DND-41 (cell line): ENCODE data around the gene KAZALD1.
"Not testable (repeated sequence)": the region's sequence is repeated elsewhere in the genome, so short reads cannot be mapped to it uniquely, and the experiment has no call there.

ENCODE experiments used
- ATAC-seq: fragments of 200-7000 bp; cut with Tn5 transposase; 3 replicates; pipeline ENCODE4 v1.9.1; 2021; ENCODE audit warnings: low read depth; ENCODE audit not compliant: insufficient read depth
- DNase-seq: peaks from one replicate; pipeline ENCODE4 v3.0.0-alpha.2; 2020
- H2AFZ ChIP-seq: 2 replicates; pipeline ENCODE4 v1.6.0; 2012; ENCODE audit warnings: low read depth, low read length
- H3K27ac ChIP-seq: 2 replicates; pipeline ENCODE4 v1.5.1; 2012; ENCODE audit warnings: low read length, inconsistent platforms
- H3K27me3 ChIP-seq: fragments of 200-600 bp; sonication (generic); 2 replicates; pipeline ENCODE4 v1.6.0; 2012; ENCODE audit warnings: low read length, mild to moderate bottlenecking, inconsistent platforms; ENCODE audit not compliant: insufficient read depth, poor library complexity
- H3K36me3 ChIP-seq: 2 replicates; pipeline ENCODE4 v1.5.1; 2012; ENCODE audit warnings: low read length, inconsistent platforms; ENCODE audit not compliant: insufficient read depth
- H3K4me1 ChIP-seq: 2 replicates; pipeline ENCODE4 v1.5.1; 2012; ENCODE audit warnings: mild to moderate bottlenecking, low read length; ENCODE audit not compliant: insufficient read depth
- H3K4me2 ChIP-seq: 2 replicates; pipeline ENCODE4 v1.6.0; 2012; ENCODE audit warnings: mild to moderate bottlenecking, moderate library complexity, low read length, inconsistent platforms; ENCODE audit not compliant: insufficient read depth
- H3K4me3 ChIP-seq, 2 experiments: fragments of 200-600 bp in 1 of 2; shearing (Covaris generic) in 1 of 2; 2 replicates each; pipeline ENCODE4 v1.5.1; 2012 to 2016; ENCODE audit warnings: inconsistent platforms in 2 of 2, low read length in 2 of 2, mild to moderate bottlenecking in 2 of 2, low read depth in 1 of 2, moderate library complexity in 1 of 2
- H3K79me2 ChIP-seq: 2 replicates; pipeline ENCODE4 v1.6.0; 2012; ENCODE audit warnings: low read length, inconsistent platforms; ENCODE audit not compliant: insufficient read depth
- H3K9ac ChIP-seq: 2 replicates; pipeline ENCODE4 v1.6.0; 2012; ENCODE audit warnings: low read depth, mild to moderate bottlenecking, inconsistent platforms, low read length, moderate library complexity
- H3K9me3 ChIP-seq: 2 replicates; pipeline ENCODE4 v1.5.1; 2012; ENCODE audit warnings: low read length, moderate library complexity, mild to moderate bottlenecking, inconsistent platforms; ENCODE audit not compliant: insufficient read depth, severe bottlenecking
- H4K20me1 ChIP-seq: 2 replicates; pipeline ENCODE4 v1.6.0; 2012; ENCODE audit warnings: low read length; ENCODE audit not compliant: insufficient read depth
- CTCF ChIP-seq: IDR thresholded peaks from 2 replicates; pipeline ENCODE4 v1.5.1; 2012; ENCODE audit warnings: borderline replicate concordance, low read length, moderate library complexity, mild to moderate bottlenecking; ENCODE audit not compliant: poor library complexity, severe bottlenecking; ENCODE audit errors: extremely low read depth
- EZH2 ChIP-seq: IDR thresholded peaks from 3 replicates; pipeline ENCODE4 v1.6.1; 2012; ENCODE audit warnings: borderline replicate concordance, low read depth, mild to moderate bottlenecking, moderate library complexity, low read length, inconsistent platforms; ENCODE audit not compliant: severe bottlenecking

The KAZALD1 gene

GRCh38 chr10:101033276-101033675, 28.5 kb upstream of the KAZALD1 start:
- H4K20me1 ChIP-seq, result peaks cover 21% of the 10 kb centered on the region
- DNase-seq (no peak), ATAC-seq (no peak)
- TF ChIP-seq EZH2 (no peak), CTCF (no peak)
- no peaks in the 10 kb centered on the region for H3K79me2 ChIP-seq
- no peak overlapping the region for H3K9ac ChIP-seq
- H3K36me3 ChIP-seq, result no peaks in the 10 kb centered on the region
- peaks cover 32% of the 10 kb centered on the region for H3K4me1 ChIP-seq
- H3K9me3 ChIP-seq, result no peaks in the 10 kb centered on the region
- H3K4me3 ChIP-seq, result no peak overlapping the region; a peak in 1 of 4 replicates
- H2AFZ ChIP-seq, result no peak overlapping the region
- H3K27me3 ChIP-seq, result peaks cover 12% of the 10 kb centered on the region
- peak overlapping the region; percentile 93; the same call in 1 of the 2 replicates for H3K4me2 ChIP-seq
- no peak overlapping the region for H3K27ac ChIP-seq

- peaks cover 12% of the 10 kb centered on the region for H3K27me3 ChIP-seq
These were observed 27.4 kb upstream of the KAZALD1 start for GRCh38 chr10:101034404-101034803.

GRCh38 chr10:101035314-101035713, 26.5 kb upstream of the KAZALD1 start:
- peaks cover 23% of the 10 kb centered on the region for H4K20me1 ChIP-seq
- ATAC-seq (no peak), DNase-seq (no peak)
- peaks cover 11% of the 10 kb centered on the region for H3K27me3 ChIP-seq
- H3K79me2 ChIP-seq, result 0 out of 2 replicates have a peak, but pooled peaks cover 2% of the 10 kb centered on the region
- no peak overlapping the region for H2AFZ ChIP-seq
- no peak overlapping the region for H3K4me2 ChIP-seq
- no peak overlapping the region for H3K4me3 ChIP-seq
- no peak overlapping the region for H3K9ac ChIP-seq
- H3K9me3 ChIP-seq, result no peaks in the 10 kb centered on the region
- no peaks in the 10 kb centered on the region for H3K36me3 ChIP-seq
- H3K27ac ChIP-seq, result no peak overlapping the region
- H3K4me1 ChIP-seq, result peaks cover 29% of the 10 kb centered on the region
- TF ChIP-seq EZH2 (no peak), CTCF (no peak)

More at GRCh38 chr10:101034404-101034803, 27.4 kb upstream of the KAZALD1 start:
- H3K36me3 ChIP-seq, H3K4me3 ChIP-seq, H3K9ac ChIP-seq, H3K79me2 ChIP-seq, H3K27ac ChIP-seq, DNase-seq, ATAC-seq, H3K4me2 ChIP-seq, H2AFZ ChIP-seq, H3K9me3 ChIP-seq: not testable (repeated sequence)
- peaks cover 32% of the 10 kb centered on the region for H3K4me1 ChIP-seq
- peaks cover 25% of the 10 kb centered on the region for H4K20me1 ChIP-seq

GRCh38 chr10:101035916-101036702, 25.7 kb upstream of the KAZALD1 start:
- 0 out of 2 replicates have a peak, but pooled peaks cover 2% of the 10 kb centered on the region for H3K79me2 ChIP-seq
- no peak for TF ChIP-seq CTCF
- no peak for TF ChIP-seq EZH2
- no peak overlapping the region for H2AFZ ChIP-seq
- H3K4me2 ChIP-seq, result no peak overlapping the region
- no peak overlapping the region for H3K27ac ChIP-seq
- DNase-seq, result no peak
- no peak overlapping the region for H3K4me3 ChIP-seq
- H3K27me3 ChIP-seq, result peaks cover 8% of the 10 kb centered on the region
- no peaks in the 10 kb centered on the region for H3K36me3 ChIP-seq
- H4K20me1 ChIP-seq, result peaks cover 25% of the 10 kb centered on the region
- no peak overlapping the region for H3K9ac ChIP-seq
- no peak for ATAC-seq
- H3K4me1 ChIP-seq, result peaks cover 21% of the 10 kb centered on the region
- H3K9me3 ChIP-seq, result no peaks in the 10 kb centered on the region
